GM10847 (cell line): Measurements from ENCODE around the gene RAB1A.

Source experiments
- POLR2A ChIP-seq: IDR thresholded peaks from 2 replicates; pipeline ENCODE4 v1.6.1; 2011; ENCODE audit not compliant: insufficient read length; ENCODE audit errors: extremely low read depth

Gene RAB1A

GRCh38 chr2:65056215-65057053 lies 73.5 kb downstream of the RAB1A start, which contains the start of gene CEP68:
TSS of gene CEP68 (plus strand) at chr2:65056416. CDS start at chr2:65069445, 13,029 bp downstream.
- peak; percentile 68 for TF ChIP-seq POLR2A

GRCh38 chr2:65055422-65056214 lies 74.3 kb downstream of the RAB1A start:
- no peak for TF ChIP-seq POLR2A

- TF ChIP-seq POLR2A: no peak
Observed at GRCh38 chr2:65054749-65055421, 75.0 kb downstream of the RAB1A start.

GRCh38 chr2:65053199-65053598 lies 76.7 kb downstream of the RAB1A start:
- TF ChIP-seq POLR2A: no peak

- no peak for TF ChIP-seq POLR2A
Observed at GRCh38 chr2:65050931-65051330, 79.0 kb downstream of the RAB1A start.

- no peak for TF ChIP-seq POLR2A
Observed at GRCh38 chr2:65049010-65049639, 80.8 kb downstream of the RAB1A start.

GRCh38 chr2:65046633-65047407 lies 83.1 kb downstream of the RAB1A start:
- TF ChIP-seq POLR2A: no peak

- TF ChIP-seq POLR2A: no peak
Observed at GRCh38 chr2:65045651-65046050, 84.3 kb downstream of the RAB1A start.

- no peak for TF ChIP-seq POLR2A
Observed at GRCh38 chr2:65044097-65044735, 85.7 kb downstream of the RAB1A start.

GRCh38 chr2:65043001-65043400 lies 86.9 kb downstream of the RAB1A start:
- TF ChIP-seq POLR2A: no peak

GRCh38 chr2:65040400-65041261 lies 89.3 kb downstream of the RAB1A start:
- no peak for TF ChIP-seq POLR2A

- TF ChIP-seq POLR2A: no peak
Observed at GRCh38 chr2:65039640-65040039, 90.3 kb downstream of the RAB1A start.

- no peak for TF ChIP-seq POLR2A
Observed at GRCh38 chr2:65037178-65037577, 92.7 kb downstream of the RAB1A start.
